HG03378 (cell line): ENCODE measurements around the gene FASTKD1.

ENCODE experiments used
- ATAC-seq: cut with Tn5 transposase; IDR thresholded peaks from one replicate; pipeline ENCODE4 v1.9.1; 2021; ENCODE audit warnings: mild to moderate bottlenecking, moderate library complexity; ENCODE audit not compliant: unreplicated experiment

Gene FASTKD1

GRCh38 chr2:169509955-169510354, 63.7 kb downstream of the FASTKD1 start:
- ATAC-seq: no peak

GRCh38 chr2:169509298-169509885, 64.3 kb downstream of the FASTKD1 start, which contains the start of gene KLHL41:
KLHL41 (plus strand) TSS chr2:169509702; CDS start chr2:169509779, 77 bp downstream.
- ATAC-seq: no peak

GRCh38 chr2:169507698-169508097, 66.0 kb downstream of the FASTKD1 start:
- ATAC-seq: no peak

DNA sequence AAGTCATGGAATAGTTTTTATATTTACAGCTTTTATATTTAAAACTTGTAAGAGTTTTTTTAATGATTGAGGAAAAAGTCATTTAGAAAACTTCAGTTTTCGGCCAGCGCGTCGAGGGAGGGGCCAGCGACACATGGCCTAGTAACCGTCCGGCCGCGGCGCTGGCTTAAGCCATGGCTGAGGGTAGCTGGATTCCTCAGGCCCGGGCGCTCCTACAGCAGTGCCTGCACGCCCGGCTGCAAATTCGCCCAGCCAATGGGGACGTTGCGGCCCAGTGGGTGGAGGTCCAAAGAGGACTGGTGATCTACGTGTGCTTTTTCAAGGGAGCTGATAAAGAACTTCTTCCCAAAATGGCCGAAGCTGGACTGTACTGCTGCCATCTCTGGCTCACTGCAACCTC, 69.0 kb downstream of the FASTKD1 start:
- no peak for ATAC-seq

DNA sequence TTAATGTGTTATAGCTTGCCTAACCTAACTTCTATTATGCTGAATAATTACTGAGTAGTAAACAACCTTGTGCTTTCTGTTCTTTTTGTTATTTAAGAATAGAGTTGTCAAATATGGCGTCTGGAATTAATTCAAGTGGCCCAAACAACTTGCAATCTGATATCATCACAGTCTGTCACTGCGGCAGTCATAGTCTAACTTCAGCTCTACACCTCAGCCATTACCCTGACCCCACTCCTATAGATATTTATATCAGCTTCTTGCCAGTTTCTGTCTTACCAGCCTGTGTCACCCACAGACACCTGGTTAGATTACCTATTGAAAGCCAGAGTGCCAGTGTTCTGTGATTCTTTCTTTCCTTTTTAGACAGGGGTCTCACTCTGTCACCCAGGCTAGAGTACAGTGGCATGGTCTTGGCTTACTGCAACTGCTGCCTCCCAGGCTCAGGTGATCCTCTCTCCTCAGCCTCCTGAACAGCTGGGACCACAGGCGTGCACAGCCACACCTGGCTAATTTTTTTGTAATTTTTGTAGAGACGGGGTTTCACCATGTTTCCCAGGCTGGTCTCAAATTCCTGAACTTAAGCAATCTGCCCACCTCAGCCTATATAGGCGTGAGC, 78.2 kb downstream of the FASTKD1 start:
- ATAC-seq: no peak

DNA sequence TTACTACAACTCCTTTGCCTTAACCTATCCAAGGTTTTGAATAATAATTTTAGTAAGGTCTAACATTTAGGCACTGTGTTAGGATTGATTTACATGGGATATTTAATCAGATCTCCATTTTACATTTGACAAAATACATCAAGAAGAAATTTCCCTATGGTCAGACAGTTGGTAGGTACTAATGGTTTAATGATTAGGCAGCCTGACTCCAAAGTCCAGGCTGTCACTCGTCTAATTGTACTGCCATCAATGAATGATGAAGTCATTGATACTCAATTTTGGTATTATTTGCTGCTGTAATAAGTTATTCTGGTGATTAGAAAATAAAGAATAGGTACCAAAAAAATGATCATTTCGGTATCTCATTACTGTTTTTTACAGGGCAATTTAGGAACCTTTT, 80.3 kb downstream of the FASTKD1 start:
- no peak for ATAC-seq

DNA sequence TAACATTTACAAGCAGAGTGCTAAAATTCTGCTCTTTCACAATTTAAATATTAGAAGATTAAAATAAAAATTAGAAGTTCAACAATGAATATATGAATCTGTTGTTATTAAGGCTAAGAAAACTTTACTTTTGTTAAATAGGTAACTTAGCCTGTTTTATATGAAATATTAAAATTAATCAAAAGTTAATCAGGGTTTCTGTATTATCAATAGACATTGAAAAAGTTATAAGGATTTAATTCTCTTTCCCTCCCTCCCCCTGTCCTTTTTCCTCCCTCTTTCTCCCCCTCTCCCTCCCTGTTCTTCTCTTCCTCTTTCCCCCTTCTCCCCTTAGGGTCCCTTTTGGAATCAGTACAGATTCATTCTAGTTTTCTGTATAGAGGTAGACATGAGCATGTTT, 82.3 kb downstream of the FASTKD1 start:
- no peak for ATAC-seq

- ATAC-seq: no peak
Measured at GRCh38 chr2:169490834-169491233, 82.8 kb downstream of the FASTKD1 start.

DNA sequence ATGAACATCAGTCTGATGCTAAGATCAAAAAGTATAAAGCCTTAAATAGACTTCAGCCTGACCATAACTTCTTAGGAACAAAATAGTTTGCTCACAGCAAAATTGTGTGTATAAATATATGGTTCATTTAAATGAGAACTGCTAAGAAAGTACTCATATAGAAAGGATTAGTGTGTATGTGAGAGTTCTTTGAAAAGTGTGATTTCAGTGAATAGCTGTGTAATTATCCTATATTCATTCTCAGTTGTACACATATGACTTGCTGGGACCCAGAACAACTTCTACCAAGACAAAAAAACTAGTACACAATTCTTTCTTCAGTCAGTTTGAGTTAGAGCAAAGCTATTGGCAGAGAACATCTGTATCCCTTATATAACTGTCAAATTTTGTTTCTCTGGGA, 87.2 kb downstream of the FASTKD1 start:
- ATAC-seq: no peak

GRCh38 chr2:169485650-169486138, 88.0 kb downstream of the FASTKD1 start:
- ATAC-seq: no peak

- ATAC-seq: no peak
Measured at GRCh38 chr2:169480079-169480465, 93.6 kb downstream of the FASTKD1 start.
